Measurements from ENCODE around the gene FAM20A. TPM values are rescaled to one million over a fixed set of nuclear protein-coding genes. Genes with fewer than 3 reads are reported as not detected.

Gene FAM20A
- total and polyA plus RNA-seq, 9 of the 15 experiments (the other 6 are each of a cell fraction or from before 2014, with no cell fraction given): 0.07 TPM; not detected in 8

DNA sequence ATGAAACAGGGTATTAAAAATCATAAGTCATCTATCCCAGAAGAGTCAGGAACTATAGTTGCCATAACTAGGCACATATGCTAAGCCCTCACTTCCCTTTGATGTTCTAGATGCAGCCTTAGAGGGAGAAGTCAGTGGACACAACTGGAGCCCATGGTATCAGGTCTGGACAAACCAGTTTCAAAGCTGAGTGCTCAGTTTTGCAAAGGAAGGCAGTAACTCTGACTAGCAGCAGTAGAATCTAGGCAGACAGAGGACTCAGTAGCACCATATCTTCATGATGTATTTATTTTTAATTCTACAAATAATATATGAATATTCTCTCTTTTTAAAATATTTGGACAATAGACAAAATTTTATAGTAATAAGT, 11.7 kb upstream of the FAM20A start:
- Histone ChIP-seq H3K4me2 (ENCODE audit: insufficient read depth, low read length) (no peak overlapping the region), H3K9me3 (replicated peaks; ENCODE audit: control insufficient read depth, insufficient read depth, low read depth, low read length) (no peaks in the 10 kb centered on the region), H4K20me1 (replicated peaks; ENCODE audit: control insufficient read depth, insufficient read depth, low read length) (no peaks in the 10 kb centered on the region), H3K27ac (ENCODE audit: extremely low read depth, low read depth, low read length) (no peak overlapping the region), H2AFZ (ENCODE audit: low read depth, low read length) (no peak overlapping the region), H3K9ac (ENCODE audit: insufficient read depth in 1 of 2, low read depth in 2 of 2, low read length in 2 of 2) (no peak overlapping the region), H3K36me3 (ENCODE audit: control insufficient read depth, insufficient read depth, low read length) (no peaks in the 10 kb centered on the region), H3K4me3 (no peak overlapping the region), H3K27me3 (ENCODE audit: control insufficient read depth in 2 of 2, insufficient read depth in 2 of 2, low read length in 2 of 2) (no peaks in the 10 kb centered on the region), H3K79me2 (ENCODE audit: control insufficient read depth, insufficient read depth, low read length) (no peaks in the 10 kb centered on the region), H3K4me1 (replicated peaks in 1 of 2; ENCODE audit: control insufficient read depth in 2 of 2, insufficient read depth in 2 of 2, low read length in 2 of 2) (no peaks in the 10 kb centered on the region), H3K9me1 (ENCODE audit: control insufficient read depth, insufficient read depth, low read length) (no peaks in the 10 kb centered on the region)
- ChIA-PET CTCF (ENCODE audit: low intra/inter-chr PET ratio) (interaction anchor here (0.7 kb wide), 1 partner anchor 147 kb away, joined by 3 read pairs; no protein-coding TSS in a partner anchor), POLR2A (no interaction called here)
- FAIRE-seq (no peak), ATAC-seq (no peak), DNase-seq (ENCODE audit: extremely low read depth in 1 of 4, low spot score in 3 of 4) (no peak)
- intact Hi-C loops (cut with micrococcal nuclease) (loop anchor here (5.0 kb wide), 1 partner anchor 146 kb away; no protein-coding TSS in a partner anchor), in situ Hi-C loops (cut with MboI) (no loop called here)
- no peak for TF ChIP-seq TSC22D4 (tag; IDR thresholded peaks at IDR 0.05)
- no peak for TF ChIP-seq JUN (IDR thresholded peaks at IDR 0.05; ENCODE audit: borderline replicate concordance, low read depth, low read length)
- no peak for TF ChIP-seq JUN (CRISPR knock-in tag; IDR thresholded peaks at IDR 0.05; ENCODE audit: borderline replicate concordance)
- no TSS peak for BruUV-seq (replicated peaks)

DNA sequence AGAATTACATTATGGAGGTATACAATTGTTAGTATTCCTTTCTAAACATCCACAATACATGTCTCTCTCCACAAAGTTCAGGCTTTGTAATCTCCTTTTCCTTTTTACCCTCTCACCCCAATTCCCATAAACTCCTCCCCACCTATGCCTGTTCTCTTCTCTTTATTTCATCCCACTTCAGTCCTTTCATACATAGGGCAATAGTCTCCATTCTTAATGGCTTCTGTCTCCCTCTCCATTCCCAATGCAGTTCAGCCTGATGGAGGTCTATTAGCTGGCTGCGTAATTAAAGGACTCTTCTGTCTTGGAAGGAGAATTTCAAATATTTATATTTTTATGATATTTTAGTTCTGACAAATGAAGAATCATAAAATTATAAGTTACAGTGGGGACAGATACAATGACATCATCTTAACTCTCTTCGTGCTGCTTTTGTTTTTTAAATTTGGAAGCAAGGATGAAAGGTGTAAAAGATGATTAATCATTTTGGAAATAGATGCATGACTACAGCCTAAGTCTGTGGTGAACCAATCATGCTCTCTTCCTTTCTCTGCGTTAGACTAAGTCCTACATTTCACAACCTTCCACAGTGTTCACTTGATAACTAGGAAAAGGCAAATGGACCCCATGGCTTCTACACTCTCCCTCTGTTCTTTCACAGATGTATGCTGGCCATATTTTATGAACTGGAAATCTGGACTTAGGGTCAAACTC, 11.2 kb upstream of the FAM20A start:
- Histone ChIP-seq H4K20me1 (replicated peaks; ENCODE audit: control insufficient read depth, insufficient read depth, low read length) (no peaks in the 10 kb centered on the region), H2AFZ (ENCODE audit: low read depth, low read length) (no peak overlapping the region), H3K36me3 (ENCODE audit: control insufficient read depth, insufficient read depth, low read length) (no peaks in the 10 kb centered on the region), H3K4me1 (replicated peaks in 1 of 2; ENCODE audit: control insufficient read depth in 2 of 2, insufficient read depth in 2 of 2, low read length in 2 of 2) (no peaks in the 10 kb centered on the region), H3K4me2 (ENCODE audit: insufficient read depth, low read length) (no peak overlapping the region), H3K9ac (ENCODE audit: insufficient read depth in 1 of 2, low read depth in 2 of 2, low read length in 2 of 2) (no peak overlapping the region), H3K27ac (ENCODE audit: extremely low read depth, low read depth, low read length) (no peak overlapping the region), H3K4me3 (no peak overlapping the region), H3K79me2 (ENCODE audit: control insufficient read depth, insufficient read depth, low read length) (no peaks in the 10 kb centered on the region), H3K9me3 (replicated peaks; ENCODE audit: control insufficient read depth, insufficient read depth, low read depth, low read length) (no peaks in the 10 kb centered on the region), H3K9me1 (ENCODE audit: control insufficient read depth, insufficient read depth, low read length) (no peaks in the 10 kb centered on the region), H3K27me3 (ENCODE audit: control insufficient read depth in 2 of 2, insufficient read depth in 2 of 2, low read length in 2 of 2) (no peaks in the 10 kb centered on the region)
- CTCF ChIA-PET (ENCODE audit: low intra/inter-chr PET ratio): no interaction called here
- FAIRE-seq (no peak), ATAC-seq (no peak), DNase-seq (ENCODE audit: extremely low read depth in 1 of 4, low spot score in 3 of 4) (no peak)
- BruUV-seq (replicated peaks): no TSS peak
- WGBS (ENCODE audit: insufficient coverage, low coverage, missing lambda C conversion rate): 0% methylated on average over 3 of the region's 3 CpGs
- POLR2A ChIA-PET: no interaction called here
- in situ Hi-C loops (cut with MboI) (no loop called here), intact Hi-C loops (cut with micrococcal nuclease) (loop anchor here (5.0 kb wide), 1 partner anchor 145 kb away; no protein-coding TSS in a partner anchor)
- TF ChIP-seq ZSCAN29 (IDR thresholded peaks at IDR 0.05) (no peak), POLR2AphosphoS2 (IDR thresholded peaks at IDR 0.05; ENCODE audit: low read length) (no peak), SRSF3 (IDR thresholded peaks at IDR 0.05; ENCODE audit: insufficient read depth, low read length) (no peak), LEF1 (IDR thresholded peaks at IDR 0.05) (no peak)
- TF ChIP-seq, protein P1, sequence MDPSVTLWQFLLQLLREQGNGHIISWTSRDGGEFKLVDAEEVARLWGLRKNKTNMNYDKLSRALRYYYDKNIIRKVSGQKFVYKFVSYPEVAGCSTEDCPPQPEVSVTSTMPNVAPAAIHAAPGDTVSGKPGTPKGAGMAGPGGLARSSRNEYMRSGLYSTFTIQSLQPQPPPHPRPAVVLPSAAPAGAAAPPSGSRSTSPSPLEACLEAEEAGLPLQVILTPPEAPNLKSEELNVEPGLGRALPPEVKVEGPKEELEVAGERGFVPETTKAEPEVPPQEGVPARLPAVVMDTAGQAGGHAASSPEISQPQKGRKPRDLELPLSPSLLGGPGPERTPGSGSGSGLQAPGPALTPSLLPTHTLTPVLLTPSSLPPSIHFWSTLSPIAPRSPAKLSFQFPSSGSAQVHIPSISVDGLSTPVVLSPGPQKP (CRISPR knock-in tag; IDR thresholded peaks at IDR 0.05): no peak
- TF ChIP-seq, protein P2, sequence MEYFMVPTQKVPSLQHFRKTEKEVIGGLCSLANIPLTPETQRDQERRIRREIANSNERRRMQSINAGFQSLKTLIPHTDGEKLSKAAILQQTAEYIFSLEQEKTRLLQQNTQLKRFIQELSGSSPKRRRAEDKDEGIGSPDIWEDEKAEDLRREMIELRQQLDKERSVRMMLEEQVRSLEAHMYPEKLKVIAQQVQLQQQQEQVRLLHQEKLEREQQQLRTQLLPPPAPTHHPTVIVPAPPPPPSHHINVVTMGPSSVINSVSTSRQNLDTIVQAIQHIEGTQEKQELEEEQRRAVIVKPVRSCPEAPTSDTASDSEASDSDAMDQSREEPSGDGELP (CRISPR knock-in tag; IDR thresholded peaks at IDR 0.05; ENCODE audit: borderline replicate concordance): no peak
- TF ChIP-seq, protein P3, sequence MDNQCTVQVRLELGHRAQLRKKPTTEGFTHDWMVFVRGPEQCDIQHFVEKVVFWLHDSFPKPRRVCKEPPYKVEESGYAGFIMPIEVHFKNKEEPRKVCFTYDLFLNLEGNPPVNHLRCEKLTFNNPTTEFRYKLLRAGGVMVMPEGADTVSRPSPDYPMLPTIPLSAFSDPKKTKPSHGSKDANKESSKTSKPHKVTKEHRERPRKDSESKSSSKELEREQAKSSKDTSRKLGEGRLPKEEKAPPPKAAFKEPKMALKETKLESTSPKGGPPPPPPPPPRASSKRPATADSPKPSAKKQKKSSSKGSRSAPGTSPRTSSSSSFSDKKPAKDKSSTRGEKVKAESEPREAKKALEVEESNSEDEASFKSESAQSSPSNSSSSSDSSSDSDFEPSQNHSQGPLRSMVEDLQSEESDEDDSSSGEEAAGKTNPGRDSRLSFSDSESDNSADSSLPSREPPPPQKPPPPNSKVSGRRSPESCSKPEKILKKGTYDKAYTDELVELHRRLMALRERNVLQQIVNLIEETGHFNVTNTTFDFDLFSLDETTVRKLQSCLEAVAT (IDR thresholded peaks at IDR 0.05): no peak

Data from K562 (cell line).